IPS-18c (cell line): ENCODE results near the gene FLII.
"Not testable (repeated sequence)": the region's sequence is repeated elsewhere in the genome, so short reads cannot be mapped to it uniquely, and the experiment has no call there.

ENCODE experiments used
- H3K4me3 ChIP-seq: 2 replicates; pipeline ENCODE4 v1.7.0; 2013; ENCODE audit warnings: low read depth, mild to moderate bottlenecking, low read length, moderate library complexity; ENCODE audit not compliant: insufficient read depth
- H3K9me3 ChIP-seq: one replicate; pipeline ENCODE4 v1.6.1; 2013; ENCODE audit warnings: mild to moderate bottlenecking, low read length, moderate library complexity; ENCODE audit not compliant: control insufficient read depth, insufficient read depth

The FLII gene

DNA sequence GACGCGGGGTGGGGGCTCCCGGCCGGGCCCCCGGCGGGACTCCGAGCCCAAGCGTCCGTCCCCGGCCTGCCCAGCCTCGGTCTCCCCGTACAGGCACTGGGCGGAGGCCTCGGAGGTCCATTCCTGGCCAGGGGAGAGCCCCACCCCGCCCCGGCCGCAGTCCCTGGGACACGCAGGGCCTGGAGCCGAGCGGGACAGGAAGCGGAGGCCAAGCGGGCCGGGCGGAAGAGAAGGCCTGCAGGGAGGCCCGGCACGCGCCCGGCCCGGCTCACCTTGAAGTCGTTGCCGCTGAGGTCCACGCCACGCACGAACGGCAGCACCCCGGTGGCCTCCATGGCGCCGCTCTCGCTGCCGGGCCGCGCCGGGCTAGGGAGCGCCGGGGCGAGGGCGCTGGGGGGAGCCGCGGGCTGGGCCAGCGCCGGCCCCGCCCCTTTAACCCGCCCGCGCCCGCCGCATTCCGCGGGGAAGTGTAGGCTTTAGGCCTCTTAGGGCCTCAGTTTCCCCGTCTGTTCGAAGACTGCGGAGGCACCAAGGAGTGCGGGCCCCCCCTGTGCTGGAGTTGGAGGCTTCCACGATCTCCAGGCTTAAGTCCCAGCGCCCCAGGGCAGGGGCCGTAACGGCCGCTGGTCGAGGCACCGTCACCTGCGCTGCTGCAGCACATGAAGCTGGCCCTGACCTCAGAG is at the start of gene FLII:
Gene FLII (minus strand): TSS at position 383 of the 683 bp plus-strand sequence. CDS start 48 bp downstream, at position 335.
- Histone ChIP-seq H3K9me3 (no peaks in the 10 kb centered on the region), H3K4me3 (peak within 1 kb of the TSS; percentile 98)

GRCh38 chr17:18303206-18303605 is 44.7 kb upstream of the FLII start:
- not testable (repeated sequence) for H3K4me3 ChIP-seq, H3K9me3 ChIP-seq

DNA sequence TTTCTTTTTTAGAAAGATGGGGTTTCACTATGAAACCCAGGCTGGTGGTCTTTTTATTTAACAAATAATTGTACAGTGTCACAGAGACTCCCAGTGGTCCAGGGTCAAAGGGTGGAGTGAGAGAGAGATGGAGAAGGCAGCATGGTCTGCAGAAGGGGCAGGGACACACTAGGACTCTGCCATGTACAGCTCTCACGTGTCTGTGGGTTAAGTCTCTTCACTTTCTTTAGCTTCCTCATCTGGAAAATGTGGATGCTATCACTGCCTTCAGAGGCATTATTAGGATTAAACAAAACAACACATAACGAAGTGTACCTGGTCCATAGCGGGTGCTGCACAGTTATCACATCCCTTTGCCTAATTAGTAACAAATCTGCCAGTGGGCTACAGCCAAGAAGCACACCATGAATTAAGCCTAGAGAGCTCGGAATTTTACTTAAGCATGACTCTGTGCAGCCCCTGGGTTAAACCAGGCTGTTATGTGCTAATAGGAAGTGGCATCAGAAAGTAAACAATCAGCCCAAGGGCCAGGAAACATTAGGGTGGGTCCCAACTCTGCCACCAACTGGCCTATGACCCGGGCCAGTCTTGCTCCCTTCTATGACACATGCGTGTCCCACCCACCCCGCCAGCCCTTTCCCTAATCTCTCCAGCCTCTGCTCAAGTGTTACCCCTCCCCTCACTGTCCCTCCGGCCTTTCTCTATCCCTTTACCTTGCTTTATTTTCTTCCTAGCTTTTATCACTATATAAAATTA is 42.4 kb upstream of the FLII start:
- peaks cover 3% of the 10 kb centered on the region for H3K9me3 ChIP-seq
- no peak overlapping the region for H3K4me3 ChIP-seq

DNA sequence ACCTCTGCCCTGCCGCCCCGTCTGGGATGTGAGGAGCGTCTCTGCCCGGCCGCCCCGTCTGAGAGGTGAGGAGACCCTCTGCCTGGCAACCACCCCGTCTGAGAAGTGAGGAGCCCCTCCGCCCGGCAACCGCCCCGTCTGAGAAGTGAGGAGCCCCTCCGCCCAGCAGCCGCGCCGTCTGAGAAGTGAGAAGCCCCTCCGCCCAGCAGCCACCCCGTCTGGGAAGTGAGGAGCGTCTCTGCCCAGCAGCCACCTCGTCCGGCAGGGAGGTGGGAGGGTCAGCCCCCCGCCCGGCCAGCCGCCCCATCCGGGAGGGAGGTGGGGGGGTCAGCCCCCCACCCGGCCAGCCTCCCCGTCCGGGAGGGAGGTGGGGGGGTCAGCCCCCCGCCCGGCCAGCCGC is 39.5 kb upstream of the FLII start:
- not testable (repeated sequence) for H3K4me3 ChIP-seq

DNA sequence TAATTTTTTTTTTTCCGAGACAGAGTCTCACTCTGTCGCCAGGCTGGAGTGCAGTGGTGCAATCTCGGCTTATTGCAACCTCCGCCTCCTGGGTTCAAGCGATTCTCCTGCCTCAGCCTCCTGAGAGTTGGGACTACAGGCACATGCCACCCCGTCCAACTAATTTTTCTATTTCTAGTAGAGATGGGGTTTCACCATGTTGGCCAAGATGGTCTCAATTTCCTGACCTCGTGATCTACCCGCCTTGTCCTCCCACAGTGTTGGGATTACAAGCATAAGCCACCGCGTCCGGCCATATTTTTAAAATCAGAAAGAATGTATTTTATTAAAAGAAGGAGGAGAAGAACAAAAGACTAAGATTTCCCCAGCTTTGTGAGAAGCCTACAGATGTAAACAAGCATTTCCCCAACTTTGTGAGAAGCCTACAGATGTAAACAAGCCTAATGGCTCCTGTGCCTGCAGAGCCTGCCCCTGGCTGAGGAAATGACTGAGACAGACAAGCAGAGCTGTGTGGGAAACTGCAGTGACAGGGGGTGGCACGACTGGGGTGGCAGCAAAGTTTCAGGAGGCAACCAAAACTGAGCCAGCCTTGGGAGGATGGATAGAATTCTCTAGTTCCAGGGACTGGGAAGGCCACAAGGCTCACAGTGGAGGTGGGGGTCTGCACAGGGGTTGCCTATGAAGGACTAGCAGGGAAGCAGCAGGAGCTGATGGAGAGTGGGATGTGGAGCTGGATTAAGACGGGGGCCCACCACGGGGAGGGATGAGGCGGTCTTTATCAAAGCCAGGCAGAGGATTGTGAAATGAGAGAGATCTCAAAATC is 33.4 kb upstream of the FLII start:
- H3K9me3 ChIP-seq: no peaks in the 10 kb centered on the region
- H3K4me3 ChIP-seq: no peak overlapping the region

More for the DNA sequence above, 39.5 kb upstream of the FLII start:
- not testable (repeated sequence) for H3K9me3 ChIP-seq

DNA sequence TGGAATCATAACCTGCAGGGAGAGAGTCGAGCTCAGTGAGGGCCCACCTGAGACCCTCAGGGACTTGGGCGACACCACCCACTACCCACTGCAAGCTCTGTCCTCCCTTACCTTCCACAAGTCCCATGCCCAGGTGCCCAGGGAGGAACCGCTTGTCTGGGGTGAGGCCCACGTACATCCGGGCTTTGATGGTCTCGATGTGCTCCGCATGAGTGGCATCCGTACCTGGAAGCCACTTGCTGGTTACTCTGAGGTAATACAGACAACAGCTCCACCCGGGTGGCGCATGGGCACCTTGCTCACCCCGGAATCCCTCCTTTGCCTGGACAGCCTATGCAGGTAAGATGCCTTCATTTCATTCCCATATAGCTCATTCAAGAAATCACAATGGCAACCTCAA is 26.8 kb upstream of the FLII start:
- H3K4me3 ChIP-seq: no peak overlapping the region

GRCh38 chr17:18281788-18282187 is 23.2 kb upstream of the FLII start:
- Histone ChIP-seq H3K4me3 (no peak overlapping the region), H3K9me3 (no peaks in the 10 kb centered on the region)

More for the DNA sequence above, 26.8 kb upstream of the FLII start:
- H3K9me3 ChIP-seq: no peaks in the 10 kb centered on the region

DNA sequence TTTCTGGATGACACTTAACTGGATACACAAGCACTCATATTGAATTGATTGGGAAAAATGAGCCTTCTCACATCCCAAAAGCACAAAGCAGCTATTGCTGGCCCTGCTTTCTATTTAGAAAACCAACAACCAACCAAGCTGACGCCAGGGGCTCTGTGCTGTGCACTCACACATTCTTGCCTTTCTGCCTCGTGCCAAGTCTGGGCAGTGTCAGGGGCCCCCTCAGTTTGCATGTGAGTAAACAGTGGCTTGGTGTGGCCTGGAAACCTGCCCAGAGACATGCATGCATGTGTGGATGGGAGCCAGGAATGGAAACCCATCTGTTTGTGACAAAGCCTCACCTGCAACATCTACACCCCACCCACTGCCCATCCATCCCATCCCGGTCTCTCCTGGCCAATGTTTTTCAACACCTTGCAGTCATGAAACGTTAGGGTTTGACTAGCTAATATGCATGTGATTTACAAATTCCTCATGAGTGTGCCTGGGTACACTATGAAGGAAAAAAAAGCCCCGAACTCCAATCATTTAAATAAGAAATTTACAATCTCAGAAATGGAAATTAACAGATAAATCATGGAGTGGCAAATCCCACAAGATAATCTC is 22.3 kb upstream of the FLII start:
- Histone ChIP-seq H3K9me3 (no peaks in the 10 kb centered on the region), H3K4me3 (no peak overlapping the region)

- Histone ChIP-seq H3K4me3 (no peak overlapping the region), H3K9me3 (no peaks in the 10 kb centered on the region)
Measured at GRCh38 chr17:18280249-18280648, 21.7 kb upstream of the FLII start.

GRCh38 chr17:18278867-18279266 is 20.3 kb upstream of the FLII start:
- Histone ChIP-seq H3K9me3 (no peaks in the 10 kb centered on the region), H3K4me3 (no peak overlapping the region)

DNA sequence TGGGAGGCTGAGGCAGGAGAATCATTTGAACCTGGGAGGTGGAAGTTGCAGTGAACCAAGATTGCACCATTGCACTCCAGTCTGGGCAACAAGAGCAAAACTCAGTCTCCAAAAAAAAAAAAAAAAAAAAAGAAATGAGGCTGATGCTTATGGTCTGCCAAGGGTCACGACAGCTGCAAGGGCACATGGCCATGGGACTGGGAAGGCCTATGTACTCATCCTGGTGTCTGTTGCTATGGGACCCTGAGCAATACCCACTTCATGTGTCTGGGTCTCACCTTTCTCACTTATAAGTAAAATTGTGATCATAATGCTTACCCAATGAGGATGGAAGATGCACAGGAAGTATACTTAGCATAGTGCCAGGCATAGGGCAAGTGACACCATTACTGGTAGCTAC is 18.5 kb upstream of the FLII start:
- no peak overlapping the region for H3K4me3 ChIP-seq
- H3K9me3 ChIP-seq: no peaks in the 10 kb centered on the region

- Histone ChIP-seq H3K9me3 (no peaks in the 10 kb centered on the region), H3K4me3 (no peak overlapping the region)
Measured at GRCh38 chr17:18270046-18270931, 11.8 kb upstream of the FLII start.

DNA sequence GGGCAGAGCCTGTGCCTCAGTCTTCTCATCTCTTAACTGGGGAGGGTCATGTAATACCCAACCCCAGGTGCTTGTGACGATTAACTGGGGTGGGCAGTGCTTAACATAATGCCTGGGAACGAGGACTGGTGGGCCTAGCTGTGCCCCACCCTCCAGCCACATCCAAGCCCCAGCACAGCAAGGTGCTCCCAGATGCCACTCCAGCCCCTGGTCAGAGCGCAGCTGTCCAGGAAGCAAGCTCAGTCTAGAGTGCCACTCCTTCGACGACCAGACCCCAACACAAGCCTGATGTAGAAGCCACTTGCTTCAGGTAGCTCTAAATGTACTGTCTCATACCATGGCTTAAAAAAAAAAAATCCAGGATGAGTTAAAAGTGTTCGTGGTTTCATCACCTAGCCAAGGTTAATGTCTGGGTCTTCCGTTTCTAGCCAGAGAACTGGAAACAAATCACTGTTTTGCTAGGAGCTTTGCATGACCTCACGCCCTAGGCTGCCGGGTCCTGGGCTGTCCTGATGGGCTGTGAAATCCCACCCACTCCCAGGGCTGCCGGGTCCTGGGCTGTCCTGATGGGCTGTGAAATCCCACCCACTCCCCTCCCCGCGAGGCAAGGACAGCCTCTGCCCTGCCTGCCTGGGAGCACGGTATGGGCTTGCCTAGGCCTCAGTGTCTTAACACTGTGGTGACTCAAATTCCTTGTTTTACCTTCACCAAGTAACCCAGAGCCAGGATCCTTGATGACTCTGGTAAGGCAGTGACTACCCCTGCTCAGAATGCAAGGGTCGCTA is 9.6 kb upstream of the FLII start:
- Histone ChIP-seq H3K9me3 (no peaks in the 10 kb centered on the region), H3K4me3 (no peak overlapping the region)

GRCh38 chr17:18267366-18267765 is 8.8 kb upstream of the FLII start:
- Histone ChIP-seq H3K4me3 (no peak overlapping the region), H3K9me3 (no peaks in the 10 kb centered on the region)

- no peak overlapping the region for H3K4me3 ChIP-seq
- no peaks in the 10 kb centered on the region for H3K9me3 ChIP-seq
Measured at GRCh38 chr17:18263885-18264682, 5.5 kb upstream of the FLII start.
